GM23338 (cell line): ENCODE data around the gene METTL24. TPM values are rescaled to one million over a fixed set of nuclear protein-coding genes. Genes with fewer than 3 reads are reported as not detected.

Experiments used
- ATAC-seq: fragments of 200-7000 bp; cut with Tn5 transposase; 3 replicates; pipeline ENCODE4 v1.9.1; 2020
- DNase-seq: peaks from one replicate; pipeline ENCODE4 v3.0.0-alpha.2; 2015; ENCODE audit warnings: low spot score
- H2AFZ ChIP-seq: fragments of 200-600 bp; sonication (generic); 2 replicates; pipeline ENCODE4 v1.8.0; 2016; ENCODE audit warnings: antibody characterized with exemption, mild to moderate bottlenecking, moderate library complexity
- H3F3A ChIP-seq: fragments of 200-600 bp; sonication (generic); replicated peaks from 2 replicates; pipeline ENCODE4 v1.8.0; 2017; ENCODE audit warnings: antibody characterized with exemption, mixed run types, low read depth
- H3K27ac ChIP-seq: fragments of 200-600 bp; sonication (generic); 2 replicates; pipeline ENCODE4 v1.6.1; 2016; ENCODE audit warnings: low read depth
- H3K27me3 ChIP-seq: fragments of 200-600 bp; sonication (generic); 2 replicates; pipeline ENCODE4 v1.8.0; 2016; ENCODE audit warnings: mild to moderate bottlenecking, mixed run types, moderate library complexity; ENCODE audit not compliant: insufficient read depth
- H3K36me3 ChIP-seq: fragments of 200-600 bp; sonication (generic); 2 replicates; pipeline ENCODE4 v1.8.0; 2016; ENCODE audit warnings: mild to moderate bottlenecking; ENCODE audit not compliant: insufficient read depth
- H3K4me1 ChIP-seq: fragments of 200-600 bp; sonication (generic); 2 replicates; pipeline ENCODE4 v1.8.0; 2016; ENCODE audit warnings: mild to moderate bottlenecking, moderate library complexity; ENCODE audit not compliant: insufficient read depth
- H3K4me2 ChIP-seq: fragments of 200-600 bp; sonication (generic); 2 replicates; pipeline ENCODE4 v1.7.1; 2017; ENCODE audit warnings: mixed run types
- H3K4me3 ChIP-seq: fragments of 200-600 bp; sonication (generic); 2 replicates; pipeline ENCODE4 v1.6.1; 2016; ENCODE audit warnings: mixed run types
- H3K79me2 ChIP-seq: fragments of 200-600 bp; sonication (generic); replicated peaks from 2 replicates; pipeline ENCODE4 v1.8.0; 2017; ENCODE audit warnings: mild to moderate bottlenecking; ENCODE audit not compliant: insufficient read depth
- H3K9me2 ChIP-seq: fragments of 200-600 bp; sonication (generic); 2 replicates; pipeline ENCODE4 v1.8.0; 2017; ENCODE audit not compliant: insufficient read depth
- H4K20me1 ChIP-seq: fragments of 200-600 bp; sonication (generic); replicated peaks from 2 replicates; pipeline ENCODE4 v1.8.0; 2017; ENCODE audit warnings: mild to moderate bottlenecking; ENCODE audit not compliant: insufficient read depth
- H3K27ac Mint-ChIP-seq: 2 replicates; pipeline ENCODE4 v1.8.0; 2020; ENCODE audit warnings: inconsistent platforms, mild to moderate bottlenecking, moderate library complexity, mixed read lengths
- H3K27me3 Mint-ChIP-seq: 3 replicates; pipeline ENCODE4 v1.8.0; 2022; ENCODE audit warnings: low read depth, mild to moderate bottlenecking, moderate library complexity, mixed read lengths, inconsistent platforms; ENCODE audit not compliant: insufficient read depth, poor library complexity
- H3K36me3 Mint-ChIP-seq: 3 replicates; pipeline ENCODE4 v1.8.0; 2021; ENCODE audit warnings: low read depth, mild to moderate bottlenecking, inconsistent platforms, moderate library complexity, mixed read lengths
- H3K4me1 Mint-ChIP-seq: 3 replicates; pipeline ENCODE4 v1.8.0; 2020; ENCODE audit warnings: mild to moderate bottlenecking, inconsistent platforms, mixed read lengths
- H3K4me3 Mint-ChIP-seq: 3 replicates; pipeline ENCODE4 v1.8.0; 2021; ENCODE audit warnings: moderate library complexity, mild to moderate bottlenecking, inconsistent platforms, mixed read lengths
- H3K9me3 Mint-ChIP-seq: 3 replicates; pipeline ENCODE4 v1.8.0; 2020; ENCODE audit warnings: moderate library complexity, mild to moderate bottlenecking, inconsistent platforms, mixed read lengths
- CREB1 ChIP-seq: fragments of 250-450 bp; sonication (Bioruptor Pico); IDR thresholded peaks from 2 replicates; pipeline ENCODE4 v1.5.0; 2020; ENCODE audit warnings: low read depth, mild to moderate bottlenecking, moderate library complexity
- CTCF ChIP-seq, 2 experiments: fragments of 200-600 bp in 1 of 2; sonication (generic) in 1 of 2; conservative IDR thresholded peaks; 2 replicates each; pipeline versions ENCODE4 v1.5.1 to v1.6.1; 2016 to 2017; ENCODE audit warnings: antibody characterized with exemption in 2 of 2, low read depth in 2 of 2, mild to moderate bottlenecking in 2 of 2, moderate library complexity in 1 of 2
- ETS1 ChIP-seq: IDR thresholded peaks from 2 replicates; pipeline ENCODE4 v1.6.1; 2016; ENCODE audit warnings: antibody characterized with exemption
- EZH2phosphoT487 ChIP-seq: fragments of 200-600 bp; sonication (generic); IDR thresholded peaks from one replicate; pipeline ENCODE4 v1.8.1; 2018; ENCODE audit warnings: antibody characterized with exemption; ENCODE audit not compliant: unreplicated experiment
- JUNB ChIP-seq: IDR thresholded peaks from one replicate; pipeline ENCODE4 v1.6.1; 2016; ENCODE audit warnings: antibody characterized with exemption; ENCODE audit not compliant: unreplicated experiment
- NANOG ChIP-seq: IDR thresholded peaks from 2 replicates; pipeline ENCODE4 v1.6.1; 2016; ENCODE audit warnings: antibody characterized with exemption, borderline replicate concordance
- REST ChIP-seq: IDR thresholded peaks from one replicate; pipeline ENCODE4 v1.6.1; 2018; ENCODE audit warnings: antibody characterized with exemption; ENCODE audit not compliant: unreplicated experiment
- ZNF331 ChIP-seq: fragments of 250-450 bp; sonication (Bioruptor Pico); IDR thresholded peaks from 2 replicates; pipeline ENCODE4 v1.5.0; 2020; ENCODE audit warnings: low read depth, mild to moderate bottlenecking, moderate library complexity
- polyA plus RNA-seq: library from polyadenylated mRNA; unstranded; fragments of >200 nt; fragmentation: Nextera tagmentation; extraction: Ambion mirVana; gene quantifications from 2 replicates; pipeline ENCODE4 v1.2.1, GENCODE V29; 2016
- total RNA-seq: library from RNA; depleted of rRNA; stranded (reverse); fragments of >200 nt; shearing (Covaris generic); gene quantifications from 2 replicates; pipeline ENCODE4 v1.2.3, GENCODE V29; 2014

Gene METTL24
- total and polyA plus RNA-seq, 2 experiments from 2014 or later, result 0.35 TPM; not detected in 1

GRCh38 chr6:110221738-110222137 is 136.4 kb downstream of the METTL24 start (continued):
- TF ChIP-seq REST, result no peak
- TF ChIP-seq CREB1 (CRISPR knock-in tag), result no peak
- no peak for TF ChIP-seq CTCF (conservative IDR thresholded peaks at IDR 0.05; ENCODE audit: low read depth in 2 of 2)
- no peak for TF ChIP-seq EZH2phosphoT487

- Histone ChIP-seq H3K9me2 (no peaks in the 10 kb centered on the region), H3K4me2 (no peak overlapping the region), H2AFZ (no peak overlapping the region), H3K4me3 (no peak overlapping the region), H3K4me1 (no peaks in the 10 kb centered on the region), H3F3A (no peaks in the 10 kb centered on the region), H3K79me2 (no peaks in the 10 kb centered on the region), H3K27ac (no peak overlapping the region), H4K20me1 (0 out of 2 replicates have a peak, but pooled peaks cover 3% of the 10 kb centered on the region), H3K27me3 (no peaks in the 10 kb centered on the region), H3K36me3 (peaks cover 24% of the 10 kb centered on the region)
- ATAC-seq (no peak), DNase-seq (peak; percentile 27)
- peaks cover 2% of the 10 kb centered on the region for H3K27me3 Mint-ChIP-seq
- H3K27ac Mint-ChIP-seq, result no peak overlapping the region
- H3K9me3 Mint-ChIP-seq, result no peaks in the 10 kb centered on the region
- TF ChIP-seq ZNF331, result no peak
- TF ChIP-seq CREB1 (CRISPR knock-in tag), result no peak
- H3K4me3 Mint-ChIP-seq, result no peak overlapping the region
- H3K4me1 Mint-ChIP-seq, result no peaks in the 10 kb centered on the region
- H3K36me3 Mint-ChIP-seq, result peaks cover 61% of the 10 kb centered on the region
Observed at GRCh38 chr6:110217266-110217665, 140.9 kb downstream of the METTL24 start.

GRCh38 chr6:110216140-110216539 is 142.0 kb downstream of the METTL24 start:
- Mint-ChIP-seq H3K9me3 (no peaks in the 10 kb centered on the region), H3K4me3 (no peak overlapping the region), H3K4me1 (no peaks in the 10 kb centered on the region), H3K27ac (no peak overlapping the region), H3K36me3 (peaks cover 66% of the 10 kb centered on the region), H3K27me3 (no peaks in the 10 kb centered on the region)
- no peaks in the 10 kb centered on the region for H3K79me2 ChIP-seq
- no peaks in the 10 kb centered on the region for H3K9me2 ChIP-seq
- no peaks in the 10 kb centered on the region for H3F3A ChIP-seq
- no peaks in the 10 kb centered on the region for H3K27me3 ChIP-seq
- 0 out of 2 replicates have a peak, but pooled peaks cover 2% of the 10 kb centered on the region for H4K20me1 ChIP-seq
- H3K36me3 ChIP-seq, result peaks cover 32% of the 10 kb centered on the region
- DNase-seq, result no peak
- H3K4me3 ChIP-seq, result no peak overlapping the region
- no peak overlapping the region for H2AFZ ChIP-seq
- H3K4me1 ChIP-seq, result no peaks in the 10 kb centered on the region
- no peak overlapping the region for H3K27ac ChIP-seq
- no peak for ATAC-seq
- no peak overlapping the region for H3K4me2 ChIP-seq
- TF ChIP-seq ETS1 (no peak), JUNB (no peak), CREB1 (CRISPR knock-in tag) (no peak), REST (no peak), ZNF331 (no peak), CTCF (conservative IDR thresholded peaks at IDR 0.05; ENCODE audit: low read depth in 2 of 2) (no peak), NANOG (no peak), EZH2phosphoT487 (no peak)
